GM21390 (cell line): Measurements from ENCODE around the gene IRAK1BP1.
"Not testable (repeated sequence)": the region's sequence is repeated elsewhere in the genome, so short reads cannot be mapped to it uniquely, and the experiment has no call there.

ENCODE experiments used
- ATAC-seq: cut with Tn5 transposase; IDR thresholded peaks from one replicate; pipeline ENCODE4 v1.9.1; 2021; ENCODE audit not compliant: unreplicated experiment

IRAK1BP1 gene

GRCh38 chr6:78867370-78868040 lies at the start of gene IRAK1BP1:
IRAK1BP1 (plus strand) TSS chr6:78867551; CDS start chr6:78867577, 26 bp downstream.
- peak; percentile 97 for ATAC-seq

- ATAC-seq: no peak
Observed at GRCh38 chr6:78824045-78824444, 43.3 kb upstream of the IRAK1BP1 start.

GRCh38 chr6:78829407-78829806 lies 37.9 kb upstream of the IRAK1BP1 start:
- ATAC-seq: no peak

GRCh38 chr6:78830805-78831204 lies 36.5 kb upstream of the IRAK1BP1 start:
- ATAC-seq: no peak

GRCh38 chr6:78831492-78831891 lies 35.9 kb upstream of the IRAK1BP1 start:
- ATAC-seq: no peak

GRCh38 chr6:78832091-78832808 lies 35.1 kb upstream of the IRAK1BP1 start:
- ATAC-seq: peak; percentile 59

GRCh38 chr6:78835817-78836216 lies 31.5 kb upstream of the IRAK1BP1 start:
- ATAC-seq: no peak

GRCh38 chr6:78836598-78836997 lies 30.8 kb upstream of the IRAK1BP1 start:
- no peak for ATAC-seq

- no peak for ATAC-seq
Observed at GRCh38 chr6:78841111-78841510, 26.2 kb upstream of the IRAK1BP1 start.

GRCh38 chr6:78842953-78843352 lies 24.4 kb upstream of the IRAK1BP1 start:
- no peak for ATAC-seq

- no peak for ATAC-seq
Observed at GRCh38 chr6:78844899-78845298, 22.5 kb upstream of the IRAK1BP1 start.

- no peak for ATAC-seq
Observed at GRCh38 chr6:78845567-78845966, 21.8 kb upstream of the IRAK1BP1 start.

GRCh38 chr6:78850621-78851020 lies 16.7 kb upstream of the IRAK1BP1 start:
- no peak for ATAC-seq

- no peak for ATAC-seq
Observed at GRCh38 chr6:78851156-78851555, 16.2 kb upstream of the IRAK1BP1 start.

GRCh38 chr6:78854546-78854945 lies 12.8 kb upstream of the IRAK1BP1 start:
- ATAC-seq: no peak

GRCh38 chr6:78858339-78858938 lies 8.9 kb upstream of the IRAK1BP1 start:
- ATAC-seq: not testable (repeated sequence)

- no peak for ATAC-seq
Observed at GRCh38 chr6:78861509-78861908, 5.8 kb upstream of the IRAK1BP1 start.

GRCh38 chr6:78863576-78863975 lies 3.8 kb upstream of the IRAK1BP1 start:
- no peak for ATAC-seq

GRCh38 chr6:78864957-78865356 lies 2.4 kb upstream of the IRAK1BP1 start:
- no peak for ATAC-seq

GRCh38 chr6:78867020-78867369 lies 356 bp upstream of the IRAK1BP1 start:
- ATAC-seq: peak; percentile 40

GRCh38 chr6:78868116-78868515 lies 765 bp downstream of the IRAK1BP1 start:
- ATAC-seq: no peak

GRCh38 chr6:78875505-78875904 lies 8.2 kb downstream of the IRAK1BP1 start:
- ATAC-seq: no peak
